ENCODE data around the gene NEK9.
"Not testable (repeated sequence)": the region's sequence is repeated elsewhere in the genome, so short reads cannot be mapped to it uniquely, and the experiment has no call there.

Gene NEK9

GRCh38 chr14:75068294-75069120 is 58.3 kb downstream of the NEK9 start:
- peak overlapping the region; percentile 71 for H3K4me3 ChIP-seq (ENCODE audit: low read length)
- no peak for DNase-seq (ENCODE audit: low read depth)
- no peak for TF ChIP-seq CTCF (conservative IDR thresholded peaks at IDR 0.05; ENCODE audit: low read length)

- DNase-seq (ENCODE audit: low read depth); H3K4me3 ChIP-seq (ENCODE audit: low read length): not testable (repeated sequence)
Measured at GRCh38 chr14:75067765-75068164, 59.1 kb downstream of the NEK9 start.

GRCh38 chr14:75067212-75067611 is 59.6 kb downstream of the NEK9 start:
- TF ChIP-seq CTCF (conservative IDR thresholded peaks at IDR 0.05; ENCODE audit: low read length) = no peak
- no peak overlapping the region for H3K4me3 ChIP-seq (ENCODE audit: low read length)
- no peak for DNase-seq (ENCODE audit: low read depth)

GRCh38 chr14:75066691-75067090 is 60.2 kb downstream of the NEK9 start:
- no peak for DNase-seq (ENCODE audit: low read depth)

GRCh38 chr14:75064205-75064567 is 62.7 kb downstream of the NEK9 start:
- TF ChIP-seq CTCF (conservative IDR thresholded peaks at IDR 0.05; ENCODE audit: low read length) = no peak
- DNase-seq (ENCODE audit: low read depth) = no peak
- H3K4me3 ChIP-seq (ENCODE audit: low read length) = peak overlapping the region; percentile 93

More at GRCh38 chr14:75066691-75067090, 60.2 kb downstream of the NEK9 start:
- H3K4me3 ChIP-seq (ENCODE audit: low read length) = no peak overlapping the region
- no peak for TF ChIP-seq CTCF (conservative IDR thresholded peaks at IDR 0.05; ENCODE audit: low read length)

GRCh38 chr14:75063491-75064204 is 63.2 kb downstream of the NEK9 start, which contains the start of gene ACYP1:
Gene ACYP1 (minus strand): TSS chr14:75064024. CDS start chr14:75063553, 471 bp downstream.
- no peak for TF ChIP-seq CTCF (conservative IDR thresholded peaks at IDR 0.05; ENCODE audit: low read length)
- peak; percentile 84 for DNase-seq (ENCODE audit: low read depth)
- peak within 1 kb of the TSS; percentile 93 for H3K4me3 ChIP-seq (ENCODE audit: low read length)

- no peak for TF ChIP-seq CTCF (conservative IDR thresholded peaks at IDR 0.05; ENCODE audit: low read length)
- no peak for DNase-seq (ENCODE audit: low read depth)
- peak overlapping the region; percentile 93 for H3K4me3 ChIP-seq (ENCODE audit: low read length)
Measured at GRCh38 chr14:75063013-75063412, 63.8 kb downstream of the NEK9 start.

Measured in AG10803 (cell line).